CD8-positive, alpha-beta memory T cell (primary cell): ENCODE data around the gene CEP68. TPM values are rescaled to one million over a fixed set of nuclear protein-coding genes. Genes with fewer than 3 reads are reported as not detected.
A peak's percentile ranks its signal among the peaks of the same experiment; 100 is the strongest.

Experiments used
- CTCF ChIA-PET: fragments of 350-600 bp; sonication (Branson Sonifier 250); formaldehyde crosslinking; loops from one replicate; lab custom pipeline; 2021; ENCODE audit warnings: antibody characterized with exemption; lab: Charles Lee
- POLR2A ChIA-PET: fragments of 350-600 bp; sonication (Branson Sonifier 250); formaldehyde crosslinking; loops from one replicate; lab custom pipeline; 2021; ENCODE audit warnings: antibody characterized with exemption; lab: Charles Lee
- DNase-seq, 5 donors: peaks; one replicate each; pipeline versions ENCODE4 v3.0.0 to v3.0.0-alpha.2; 2020 to 2022; ENCODE audit warnings: mixed read lengths in 1 of 5
- H3K27ac ChIP-seq: one replicate; pipeline ENCODE4 v1.7.0; 2013; ENCODE audit warnings: low read depth, mild to moderate bottlenecking, low read length, moderate library complexity
- H3K27me3 ChIP-seq: 2 replicates; pipeline ENCODE4 v1.7.0; 2013; ENCODE audit warnings: low read length, mild to moderate bottlenecking; ENCODE audit not compliant: insufficient read depth, poor library complexity, severe bottlenecking
- H3K36me3 ChIP-seq: 2 replicates; pipeline ENCODE4 v1.7.0; 2013; ENCODE audit warnings: mild to moderate bottlenecking, low read length, moderate library complexity; ENCODE audit not compliant: insufficient read depth
- H3K4me1 ChIP-seq: 2 replicates; pipeline ENCODE4 v1.7.0; 2013; ENCODE audit warnings: mild to moderate bottlenecking, low read length, moderate library complexity; ENCODE audit not compliant: insufficient read depth
- H3K4me3 ChIP-seq: 2 replicates; pipeline ENCODE4 v1.7.0; 2013; ENCODE audit warnings: mild to moderate bottlenecking, low read length
- H3K9me3 ChIP-seq: 2 replicates; pipeline ENCODE4 v1.7.0; 2013; ENCODE audit warnings: mild to moderate bottlenecking, low read length
- H3K27ac Mint-ChIP-seq, 8 donors: one replicate each; pipeline ENCODE4 v1.8.0; 2020 to 2021; ENCODE audit warnings: mixed read lengths in 8 of 8, mild to moderate bottlenecking in 6 of 8, inconsistent platforms in 3 of 8, moderate library complexity in 3 of 8
- H3K27me3 Mint-ChIP-seq, 2 donors: one replicate each; pipeline ENCODE4 v1.8.0; 2020 to 2021; ENCODE audit warnings: mixed read lengths in 2 of 2, mild to moderate bottlenecking in 1 of 2, moderate library complexity in 1 of 2
- H3K36me3 Mint-ChIP-seq, 3 donors: one replicate each; pipeline ENCODE4 v1.8.0; 2020 to 2021; ENCODE audit warnings: mixed read lengths in 3 of 3, inconsistent platforms in 1 of 3, mild to moderate bottlenecking in 1 of 3
- H3K4me1 Mint-ChIP-seq, 3 donors: one replicate each; pipeline ENCODE4 v1.8.0; 2020 to 2021; ENCODE audit warnings: mixed read lengths in 3 of 3, inconsistent platforms in 1 of 3, mild to moderate bottlenecking in 1 of 3
- H3K4me3 Mint-ChIP-seq, 7 donors: one replicate each; pipeline ENCODE4 v1.8.0; 2020 to 2021; ENCODE audit warnings: mixed read lengths in 7 of 7, mild to moderate bottlenecking in 6 of 7, moderate library complexity in 4 of 7, inconsistent platforms in 2 of 7
- H3K9me3 Mint-ChIP-seq, 5 donors: one replicate each; pipeline ENCODE4 v1.8.0; 2020 to 2022; ENCODE audit warnings: mixed read lengths in 5 of 5, mild to moderate bottlenecking in 3 of 5, moderate library complexity in 2 of 5, inconsistent platforms in 1 of 5
- polyA plus RNA-seq: library from polyadenylated mRNA; unstranded; fragments of 300-500 nt; fragmentation: Illumina TruSeq; gene quantifications from one replicate; pipeline ENCODE4 v1.2.3, GENCODE V29; 2021
- total RNA-seq, 2 experiments: library from RNA; stranded (reverse); gene quantifications; one replicate each; pipeline ENCODE4 v1.2.3, GENCODE V29; 2021

CEP68 gene
- total and polyA plus RNA-seq, 3 experiments from 2014 or later = 7.2 to 24.7 (median 7.4) TPM

GRCh38 chr2:65079017-65079416 lies 22.8 kb downstream of the CEP68 start:
- peak overlapping the region in 2 of 8 donors; percentile 3 to 54 for H3K27ac Mint-ChIP-seq
- ChIA-PET CTCF (interaction anchor here (1.5 kb wide), 1 partner anchor 495 kb away, joined by 3 read pairs; no protein-coding TSS in a partner anchor), POLR2A (no interaction called here)
- no peak overlapping the region for H3K4me3 ChIP-seq
- H3K36me3 ChIP-seq = peaks cover 16% of the 10 kb centered on the region
- H3K27me3 Mint-ChIP-seq = no peaks in the 10 kb centered on the region
- no peak overlapping the region for H3K27ac ChIP-seq
- DNase-seq = no peak
- no peaks in the 10 kb centered on the region for H3K9me3 Mint-ChIP-seq
- peaks cover 0 to 84% (median 8%) of the 10 kb centered on the region in 3 donors for H3K36me3 Mint-ChIP-seq
- H3K9me3 ChIP-seq = no peaks in the 10 kb centered on the region
- no peaks in the 10 kb centered on the region for H3K27me3 ChIP-seq
- H3K4me1 ChIP-seq = no peaks in the 10 kb centered on the region
- H3K4me3 Mint-ChIP-seq = no peak overlapping the region
- H3K4me1 Mint-ChIP-seq = peaks cover 0 to 15% (median 1%) of the 10 kb centered on the region in 3 donors

- no peaks in the 10 kb centered on the region for H3K27me3 Mint-ChIP-seq
- ChIA-PET POLR2A (interaction anchor here (1.2 kb wide), 1 partner anchor 49 kb away, joined by 4 read pairs; the partner anchor contains the start of gene RAB1A), CTCF (no interaction called here)
- H3K9me3 Mint-ChIP-seq = no peaks in the 10 kb centered on the region
- H3K36me3 ChIP-seq = peaks cover 29% of the 10 kb centered on the region
- H3K27me3 ChIP-seq = no peaks in the 10 kb centered on the region
- no peak overlapping the region for H3K4me3 ChIP-seq
- H3K27ac Mint-ChIP-seq = peak overlapping the region in 4 of 8 donors; percentile 34 to 66 (median 46)
- no peak overlapping the region for H3K4me3 Mint-ChIP-seq
- no peak for DNase-seq
- H3K4me1 Mint-ChIP-seq = peaks cover 0 to 9% (median 0%) of the 10 kb centered on the region in 3 donors
- peaks cover 0 to 87% (median 8%) of the 10 kb centered on the region in 3 donors for H3K36me3 Mint-ChIP-seq
- H3K4me1 ChIP-seq = no peaks in the 10 kb centered on the region
- H3K9me3 ChIP-seq = no peaks in the 10 kb centered on the region
- H3K27ac ChIP-seq = no peak overlapping the region
These were observed 25.0 kb downstream of the CEP68 start for GRCh38 chr2:65081232-65081685.

- Histone ChIP-seq H3K4me3 (no peak overlapping the region), H3K4me1 (no peaks in the 10 kb centered on the region), H3K27me3 (no peaks in the 10 kb centered on the region), H3K36me3 (peaks cover 46% of the 10 kb centered on the region), H3K27ac (no peak overlapping the region), H3K9me3 (no peaks in the 10 kb centered on the region)
- Mint-ChIP-seq H3K4me3 (no peak overlapping the region), H3K4me1 (peaks cover 8 to 22% (median 9%) of the 10 kb centered on the region in 3 donors), H3K36me3 (peaks cover 0 to 90% (median 15%) of the 10 kb centered on the region in 3 donors), H3K27me3 (no peaks in the 10 kb centered on the region), H3K9me3 (no peaks in the 10 kb centered on the region), H3K27ac (peak overlapping the region in 2 of 8 donors; percentile 21 to 23)
- DNase-seq = no peak
- ChIA-PET POLR2A (no interaction called here), CTCF (interaction anchor here (1.4 kb wide), 1 partner anchor 102 kb away, joined by 3 read pairs; no protein-coding TSS in a partner anchor)
These were observed 28.9 kb downstream of the CEP68 start for GRCh38 chr2:65085148-65085547.

GRCh38 chr2:65092791-65093190 lies 36.6 kb downstream of the CEP68 start:
- no peak overlapping the region for H3K4me3 ChIP-seq
- DNase-seq = no peak
- no peaks in the 10 kb centered on the region for H3K27me3 ChIP-seq
- ChIA-PET POLR2A (no interaction called here), CTCF (interaction anchor here (0.9 kb wide), 1 partner anchor 28 kb away, joined by 5 read pairs; no protein-coding TSS in a partner anchor)
- peak overlapping the region in 4 of 8 donors; percentile 1 to 75 (median 26) for H3K27ac Mint-ChIP-seq
- peaks cover 18 to 78% (median 29%) of the 10 kb centered on the region in 3 donors for H3K36me3 Mint-ChIP-seq
- no peak overlapping the region for H3K27ac ChIP-seq
- peaks cover 42% of the 10 kb centered on the region for H3K36me3 ChIP-seq
- peaks cover 0 to 2% (median 0%) of the 10 kb centered on the region in 5 donors for H3K9me3 Mint-ChIP-seq
- no peak overlapping the region for H3K4me3 Mint-ChIP-seq
- H3K27me3 Mint-ChIP-seq = no peaks in the 10 kb centered on the region
- H3K4me1 ChIP-seq = no peaks in the 10 kb centered on the region
- H3K9me3 ChIP-seq = no peaks in the 10 kb centered on the region
- H3K4me1 Mint-ChIP-seq = peaks cover 27 to 51% (median 43%) of the 10 kb centered on the region in 3 donors

GRCh38 chr2:65093211-65093610 lies 37.0 kb downstream of the CEP68 start:
- no peaks in the 10 kb centered on the region for H3K27me3 Mint-ChIP-seq
- H3K9me3 Mint-ChIP-seq = peaks cover 0 to 2% (median 0%) of the 10 kb centered on the region in 5 donors
- Histone ChIP-seq H3K4me3 (no peak overlapping the region), H3K36me3 (peaks cover 41% of the 10 kb centered on the region), H3K9me3 (no peaks in the 10 kb centered on the region), H3K4me1 (no peaks in the 10 kb centered on the region), H3K27me3 (no peaks in the 10 kb centered on the region), H3K27ac (no peak overlapping the region)
- CTCF ChIA-PET = no interaction called here
- POLR2A ChIA-PET = no interaction called here
- no peak for DNase-seq
- H3K27ac Mint-ChIP-seq = peak overlapping the region in 3 of 8 donors; percentile 1 to 75 (median 44)
- H3K36me3 Mint-ChIP-seq = peaks cover 18 to 78% (median 29%) of the 10 kb centered on the region in 3 donors
- no peak overlapping the region for H3K4me3 Mint-ChIP-seq
- H3K4me1 Mint-ChIP-seq = peaks cover 27 to 51% (median 47%) of the 10 kb centered on the region in 3 donors

- Histone ChIP-seq H3K36me3 (peaks cover 32% of the 10 kb centered on the region), H3K9me3 (no peaks in the 10 kb centered on the region), H3K27ac (no peak overlapping the region), H3K27me3 (no peaks in the 10 kb centered on the region), H3K4me3 (no peak overlapping the region), H3K4me1 (no peaks in the 10 kb centered on the region)
- peak overlapping the region in 4 of 8 donors; percentile 15 to 49 (median 26) for H3K27ac Mint-ChIP-seq
- H3K9me3 Mint-ChIP-seq = peaks cover 0 to 2% (median 0%) of the 10 kb centered on the region in 5 donors
- POLR2A ChIA-PET = interaction anchor here (0.6 kb wide), 1 partner anchor 32 kb away, joined by 3 read pairs; no protein-coding TSS in a partner anchor
- peaks cover 25 to 57% (median 47%) of the 10 kb centered on the region in 3 donors for H3K4me1 Mint-ChIP-seq
- H3K27me3 Mint-ChIP-seq = no peaks in the 10 kb centered on the region
- CTCF ChIA-PET = no interaction called here
- peaks cover 18 to 75% (median 21%) of the 10 kb centered on the region in 3 donors for H3K36me3 Mint-ChIP-seq
- DNase-seq = no peak
- H3K4me3 Mint-ChIP-seq = no peak overlapping the region
These were observed 40.7 kb downstream of the CEP68 start for GRCh38 chr2:65096948-65097347.

- CTCF ChIA-PET = no interaction called here
- peaks cover 14 to 74% (median 18%) of the 10 kb centered on the region in 3 donors for H3K36me3 Mint-ChIP-seq
These were observed 41.6 kb downstream of the CEP68 start for GRCh38 chr2:65097844-65098243.

GRCh38 chr2:65098741-65099140 lies 42.5 kb downstream of the CEP68 start:
- POLR2A ChIA-PET = no interaction called here
- CTCF ChIA-PET = no interaction called here
- no peak overlapping the region for H3K27ac ChIP-seq
- H3K36me3 ChIP-seq = peaks cover 23% of the 10 kb centered on the region
- Mint-ChIP-seq H3K9me3 (peaks cover 0 to 2% (median 0%) of the 10 kb centered on the region in 5 donors), H3K27ac (no peak overlapping the region), H3K4me1 (peaks cover 22 to 46% (median 36%) of the 10 kb centered on the region in 3 donors), H3K4me3 (no peak overlapping the region), H3K36me3 (peaks cover 12 to 74% (median 13%) of the 10 kb centered on the region in 3 donors), H3K27me3 (no peaks in the 10 kb centered on the region)
- no peaks in the 10 kb centered on the region for H3K27me3 ChIP-seq
- H3K4me1 ChIP-seq = no peaks in the 10 kb centered on the region
- no peak for DNase-seq
- no peaks in the 10 kb centered on the region for H3K9me3 ChIP-seq
- H3K4me3 ChIP-seq = no peak overlapping the region

More at GRCh38 chr2:65097844-65098243, 41.6 kb downstream of the CEP68 start:
- no peaks in the 10 kb centered on the region for H3K9me3 ChIP-seq
- Mint-ChIP-seq H3K4me1 (peaks cover 25 to 51% (median 41%) of the 10 kb centered on the region in 3 donors), H3K27ac (peak overlapping the region in 2 of 8 donors; percentile 29), H3K4me3 (no peak overlapping the region), H3K27me3 (no peaks in the 10 kb centered on the region), H3K9me3 (peaks cover 0 to 2% (median 0%) of the 10 kb centered on the region in 5 donors)
- no peak overlapping the region for H3K4me3 ChIP-seq
- no peak overlapping the region for H3K27ac ChIP-seq
- H3K27me3 ChIP-seq = no peaks in the 10 kb centered on the region
- H3K4me1 ChIP-seq = no peaks in the 10 kb centered on the region
- POLR2A ChIA-PET = no interaction called here
- H3K36me3 ChIP-seq = peaks cover 26% of the 10 kb centered on the region
- no peak for DNase-seq
